Measurements from ENCODE around the gene ASTL. TPM values are rescaled to one million over a fixed set of nuclear protein-coding genes. Genes with fewer than 3 reads are reported as not detected.

Gene ASTL
- total RNA-seq, 1 experiment from 2014 or later, result 0.23 TPM

GRCh38 chr2:96093528-96093927 lies 44.8 kb downstream of the ASTL start:
- no peaks in the 10 kb centered on the region for H3K27me3 Mint-ChIP-seq (ENCODE audit: insufficient read depth, unreplicated experiment)
- Histone ChIP-seq H3K27me3 (replicated peaks; ENCODE audit: control insufficient read depth, insufficient read depth, low read length) (no peaks in the 10 kb centered on the region), H3K9me3 (no peaks in the 10 kb centered on the region), H3K4me1 (no peaks in the 10 kb centered on the region), H3K36me3 (ENCODE audit: control insufficient read depth, insufficient read depth, low read length) (no peaks in the 10 kb centered on the region), H3K4me3 (ENCODE audit: low read depth, low read length) (no peak overlapping the region)
- no peak for DNase-seq
- H3K9me3 Mint-ChIP-seq (ENCODE audit: unreplicated experiment), result no peaks in the 10 kb centered on the region
- no TSS peak for BruUV-seq (replicated peaks)
- no peak overlapping the region for H3K27ac Mint-ChIP-seq (ENCODE audit: unreplicated experiment)
- intact Hi-C loops (cut with micrococcal nuclease; ENCODE audit: unreplicated experiment), result no loop called here
- TF ChIP-seq CTCF (IDR thresholded peaks at IDR 0.05; ENCODE audit: insufficient read depth in 1 of 2, low read depth in 1 of 2, low read length in 1 of 2, severe bottlenecking in 1 of 2, unreplicated experiment in 1 of 2), result no peak
- ChIA-PET POLR2A (no interaction called here), CTCF (no interaction called here)
- H3K36me3 Mint-ChIP-seq (ENCODE audit: insufficient read depth, unreplicated experiment), result no peaks in the 10 kb centered on the region
- H3K4me3 Mint-ChIP-seq (ENCODE audit: unreplicated experiment), result no peak overlapping the region
- no peaks in the 10 kb centered on the region for H3K4me1 Mint-ChIP-seq (ENCODE audit: low read depth, unreplicated experiment)

GRCh38 chr2:96092951-96093350 lies 45.4 kb downstream of the ASTL start:
- no peak overlapping the region for H3K27ac Mint-ChIP-seq (ENCODE audit: unreplicated experiment)
- no peaks in the 10 kb centered on the region for H3K27me3 Mint-ChIP-seq (ENCODE audit: insufficient read depth, unreplicated experiment)
- no peak overlapping the region for H3K4me3 Mint-ChIP-seq (ENCODE audit: unreplicated experiment)
- H3K4me3 ChIP-seq (ENCODE audit: low read depth, low read length), result no peak overlapping the region
- peak in 1 of 2 experiments; percentile 18 for DNase-seq
- no peaks in the 10 kb centered on the region for H3K4me1 Mint-ChIP-seq (ENCODE audit: low read depth, unreplicated experiment)
- no peaks in the 10 kb centered on the region for H3K9me3 ChIP-seq
- H3K27me3 ChIP-seq (replicated peaks; ENCODE audit: control insufficient read depth, insufficient read depth, low read length), result no peaks in the 10 kb centered on the region
- no peaks in the 10 kb centered on the region for H3K4me1 ChIP-seq
- BruUV-seq (replicated peaks), result no TSS peak
- H3K9me3 Mint-ChIP-seq (ENCODE audit: unreplicated experiment), result no peaks in the 10 kb centered on the region
- no peaks in the 10 kb centered on the region for H3K36me3 Mint-ChIP-seq (ENCODE audit: insufficient read depth, unreplicated experiment)
- ChIA-PET POLR2A (no interaction called here), CTCF (no interaction called here)
- H3K36me3 ChIP-seq (ENCODE audit: control insufficient read depth, insufficient read depth, low read length), result no peaks in the 10 kb centered on the region
- TF ChIP-seq CTCF (IDR thresholded peaks at IDR 0.05; ENCODE audit: insufficient read depth in 1 of 2, low read depth in 1 of 2, low read length in 1 of 2, severe bottlenecking in 1 of 2, unreplicated experiment in 1 of 2), result no peak
- intact Hi-C loops (cut with micrococcal nuclease; ENCODE audit: unreplicated experiment), result no loop called here

GRCh38 chr2:96092573-96092877 lies 45.8 kb downstream of the ASTL start:
- intact Hi-C loops (cut with micrococcal nuclease; ENCODE audit: unreplicated experiment), result no loop called here
- TF ChIP-seq CTCF (IDR thresholded peaks at IDR 0.05; ENCODE audit: insufficient read depth in 1 of 2, low read depth in 1 of 2, low read length in 1 of 2, severe bottlenecking in 1 of 2, unreplicated experiment in 1 of 2), result no peak
- Histone ChIP-seq H3K4me1 (no peaks in the 10 kb centered on the region), H3K9me3 (no peaks in the 10 kb centered on the region), H3K27me3 (replicated peaks; ENCODE audit: control insufficient read depth, insufficient read depth, low read length) (no peaks in the 10 kb centered on the region), H3K36me3 (ENCODE audit: control insufficient read depth, insufficient read depth, low read length) (no peaks in the 10 kb centered on the region), H3K4me3 (ENCODE audit: low read depth, low read length) (no peak overlapping the region)
- no TSS peak for BruUV-seq (replicated peaks)
- Mint-ChIP-seq H3K4me1 (ENCODE audit: low read depth, unreplicated experiment) (no peaks in the 10 kb centered on the region), H3K4me3 (ENCODE audit: unreplicated experiment) (no peak overlapping the region), H3K27me3 (ENCODE audit: insufficient read depth, unreplicated experiment) (no peaks in the 10 kb centered on the region), H3K27ac (ENCODE audit: unreplicated experiment) (no peak overlapping the region), H3K36me3 (ENCODE audit: insufficient read depth, unreplicated experiment) (no peaks in the 10 kb centered on the region), H3K9me3 (ENCODE audit: unreplicated experiment) (no peaks in the 10 kb centered on the region)
- CTCF ChIA-PET, result no interaction called here
- DNase-seq, result peak in 1 of 2 experiments; percentile 21
- POLR2A ChIA-PET, result no interaction called here
